Mesenchymal stem cell (in vitro differentiated cells and primary cell): ENCODE measurements around the gene KCTD20.

Experiments
- DNase-seq: peaks from one replicate; pipeline ENCODE4 v3.0.0-alpha.2; 2013
- H2AFZ ChIP-seq: one replicate; pipeline ENCODE4 v1.6.1; 2013; ENCODE audit warnings: low read depth, mild to moderate bottlenecking, control low read depth, inconsistent platforms, low read length, moderate library complexity
- H2AK5ac ChIP-seq: 2 replicates; pipeline ENCODE4 v1.6.1; 2013; ENCODE audit warnings: low read length, moderate library complexity, mild to moderate bottlenecking, inconsistent platforms; ENCODE audit not compliant: severe bottlenecking
- H2BK120ac ChIP-seq: one replicate; pipeline ENCODE4 v1.6.1; 2013; ENCODE audit warnings: low read depth, mild to moderate bottlenecking, inconsistent platforms, low read length, moderate library complexity
- H2BK12ac ChIP-seq, 2 experiments: one replicate each; pipeline ENCODE4 v1.6.1; 2013; ENCODE audit warnings: inconsistent platforms in 2 of 2, low read length in 2 of 2, mild to moderate bottlenecking in 2 of 2, moderate library complexity in 2 of 2, control low read depth in 1 of 2
- H2BK15ac ChIP-seq: one replicate; pipeline ENCODE4 v1.6.1; 2013; ENCODE audit warnings: mild to moderate bottlenecking, low read depth, inconsistent platforms; ENCODE audit not compliant: poor library complexity, severe bottlenecking
- H2BK5ac ChIP-seq: 2 replicates; pipeline ENCODE4 v1.6.1; 2013; ENCODE audit warnings: low read depth, mild to moderate bottlenecking, low read length, control low read depth, inconsistent platforms; ENCODE audit not compliant: poor library complexity, severe bottlenecking
- H3K14ac ChIP-seq, 2 experiments: one replicate each; pipeline ENCODE4 v1.6.1; 2013; ENCODE audit warnings: inconsistent platforms in 2 of 2, low read length in 2 of 2, control low read depth in 1 of 2, mild to moderate bottlenecking in 1 of 2, moderate library complexity in 1 of 2
- H3K18ac ChIP-seq, 2 experiments: one replicate each; pipeline ENCODE4 v1.6.1; 2013; ENCODE audit warnings: inconsistent platforms in 2 of 2, low read length in 2 of 2, control low read depth in 1 of 2, low read depth in 1 of 2, mild to moderate bottlenecking in 1 of 2
- H3K23ac ChIP-seq, 2 experiments: one replicate each; pipeline ENCODE4 v1.6.1; 2013; ENCODE audit warnings: inconsistent platforms in 2 of 2, low read length in 2 of 2, mild to moderate bottlenecking in 2 of 2, moderate library complexity in 2 of 2, control low read depth in 1 of 2
- H3K27ac ChIP-seq: 2 replicates; pipeline ENCODE4 v1.5.1; 2013; ENCODE audit warnings: mild to moderate bottlenecking, moderate library complexity, low read length, control low read depth, inconsistent platforms; ENCODE audit not compliant: poor library complexity, severe bottlenecking
- H3K27me3 ChIP-seq, 2 experiments: 2 replicates each; pipeline versions ENCODE4 v1.6.1 to v1.7.0; 2013; ENCODE audit warnings: low read length in 2 of 2, mild to moderate bottlenecking in 2 of 2, moderate library complexity in 2 of 2, control low read depth in 1 of 2, inconsistent platforms in 1 of 2; ENCODE audit not compliant: control insufficient read depth in 1 of 2, insufficient read depth in 1 of 2
- H3K36me3 ChIP-seq, 2 experiments: 2 replicates each; pipeline versions ENCODE4 v1.6.1 to v1.7.0; 2013; ENCODE audit warnings: low read length in 2 of 2, control low read depth in 1 of 2, inconsistent platforms in 1 of 2, low read depth in 1 of 2, mild to moderate bottlenecking in 1 of 2; ENCODE audit not compliant: insufficient read depth in 2 of 2, control insufficient read depth in 1 of 2
- H3K4ac ChIP-seq, 2 experiments: one replicate each; pipeline ENCODE4 v1.6.1; 2013; ENCODE audit warnings: inconsistent platforms in 2 of 2, low read length in 2 of 2, mild to moderate bottlenecking in 2 of 2, moderate library complexity in 2 of 2, control low read depth in 1 of 2, low read depth in 1 of 2
- H3K4me1 ChIP-seq: 2 replicates; pipeline ENCODE4 v1.6.1; 2013; ENCODE audit warnings: low read depth, low read length, control low read depth; ENCODE audit not compliant: control insufficient read depth, insufficient read depth
- H3K4me2 ChIP-seq: 2 replicates; pipeline ENCODE4 v1.6.1; 2013; ENCODE audit warnings: low read length, mild to moderate bottlenecking, inconsistent platforms; ENCODE audit not compliant: poor library complexity, severe bottlenecking
- H3K4me3 ChIP-seq, 2 experiments: 2 replicates each; pipeline versions ENCODE4 v1.5.1 to v1.7.0; 2013; ENCODE audit warnings: low read length in 2 of 2, mild to moderate bottlenecking in 2 of 2, control low read depth in 1 of 2, low read depth in 1 of 2; ENCODE audit not compliant: insufficient read depth in 1 of 2
- H3K79me1 ChIP-seq: replicated peaks from 2 replicates; pipeline ENCODE4 v1.6.1; 2013; ENCODE audit warnings: mild to moderate bottlenecking, control low read depth, low read length, inconsistent platforms; ENCODE audit not compliant: poor library complexity, severe bottlenecking
- H3K9ac ChIP-seq: 2 replicates; pipeline ENCODE4 v1.7.0; 2013; ENCODE audit warnings: mild to moderate bottlenecking, low read length, moderate library complexity
- H3K9me3 ChIP-seq: 2 replicates; pipeline ENCODE4 v1.7.0; 2013; ENCODE audit warnings: mild to moderate bottlenecking, low read length; ENCODE audit not compliant: control insufficient read depth
- H4K8ac ChIP-seq: one replicate; pipeline ENCODE4 v1.6.1; 2013; ENCODE audit warnings: inconsistent platforms, mild to moderate bottlenecking, low read length, moderate library complexity
- H4K91ac ChIP-seq: one replicate; pipeline ENCODE4 v1.6.1; 2013; ENCODE audit warnings: mild to moderate bottlenecking, low read length, inconsistent platforms
- WGBS: methylation state at CpG from one replicate; pipeline ENCODE4 v1.1.7; 2013; ENCODE audit warnings: mixed read lengths; 5-methylcytosine and 5-hydroxymethylcytosine counted together

The KCTD20 gene

DNA sequence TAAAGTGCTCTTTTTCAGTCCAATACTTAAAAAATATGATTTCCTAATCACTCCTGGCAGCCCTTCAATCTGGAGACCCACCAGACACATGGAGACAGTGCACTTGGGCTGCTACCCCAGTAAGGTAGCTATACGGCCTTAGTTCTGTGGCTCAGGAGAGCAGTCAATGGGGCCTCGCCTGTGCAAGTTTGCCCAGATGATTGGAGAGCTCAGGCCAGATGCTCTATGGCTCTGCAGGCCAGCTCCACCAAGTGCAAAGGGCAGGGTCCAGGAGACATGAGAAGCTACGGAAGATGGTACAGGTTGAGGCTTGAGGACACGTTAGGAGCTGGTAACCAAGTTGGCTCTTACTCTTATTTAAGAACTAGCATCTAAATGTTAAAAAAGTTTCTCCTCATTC is 73.8 kb downstream of the KCTD20 start:
- Histone ChIP-seq H2BK15ac (no peak overlapping the region), H3K4ac (no peak overlapping the region), H3K27me3 (no peaks in the 10 kb centered on the region), H3K9me3 (no peaks in the 10 kb centered on the region), H3K18ac (no peak overlapping the region), H3K14ac (no peak overlapping the region), H2AFZ (no peak overlapping the region), H3K9ac (no peak overlapping the region), H2BK12ac (no peak overlapping the region), H3K36me3 (peaks cover 12 to 89% of the 10 kb centered on the region in 2 experiments), H2BK5ac (no peak overlapping the region), H4K8ac (no peak overlapping the region), H4K91ac (no peak overlapping the region), H2BK120ac (no peak overlapping the region), H2AK5ac (no peak overlapping the region), H3K4me3 (no peak overlapping the region), H3K4me1 (peaks cover 2% of the 10 kb centered on the region), H3K4me2 (no peak overlapping the region), H3K27ac (no peak overlapping the region), H3K79me1 (peaks cover 15% of the 10 kb centered on the region), H3K23ac (no peak overlapping the region)
- DNase-seq, result no peak
- 99% methylated on average over 3 of the region's 4 CpGs for WGBS

DNA sequence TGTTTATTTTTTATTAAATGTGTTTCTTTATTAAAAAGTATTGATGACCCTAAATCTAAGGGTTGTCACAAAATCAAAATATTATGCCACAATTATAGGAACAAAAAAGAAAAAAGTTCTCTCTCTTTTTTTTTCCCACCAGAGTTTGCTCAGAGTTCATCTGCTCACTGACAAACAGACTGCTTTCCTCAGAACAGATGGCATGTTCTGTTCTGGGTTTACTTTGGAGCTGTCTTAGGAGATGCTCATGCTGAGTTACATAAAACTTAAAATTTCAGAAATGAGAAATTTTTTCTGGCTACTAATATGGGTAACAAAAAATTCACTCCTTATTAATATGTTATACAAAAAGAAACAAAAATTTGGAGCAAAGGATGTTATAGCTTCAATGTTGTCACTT is 74.2 kb downstream of the KCTD20 start:
- Histone ChIP-seq H3K9me3 (no peaks in the 10 kb centered on the region), H3K27me3 (no peaks in the 10 kb centered on the region), H3K4me3 (no peak overlapping the region), H3K36me3 (peaks cover 13 to 89% of the 10 kb centered on the region in 2 experiments), H4K8ac (no peak overlapping the region), H4K91ac (no peak overlapping the region), H2BK12ac (no peak overlapping the region), H2BK15ac (no peak overlapping the region), H2BK120ac (no peak overlapping the region), H3K4me1 (peaks cover 2% of the 10 kb centered on the region), H3K9ac (no peak overlapping the region), H2AFZ (no peak overlapping the region), H2AK5ac (no peak overlapping the region), H3K4me2 (no peak overlapping the region), H3K23ac (no peak overlapping the region), H3K79me1 (peaks cover 15% of the 10 kb centered on the region), H3K4ac (no peak overlapping the region), H3K14ac (no peak overlapping the region), H2BK5ac (no peak overlapping the region), H3K18ac (no peak overlapping the region), H3K27ac (no peak overlapping the region)
- no peak for DNase-seq

DNA sequence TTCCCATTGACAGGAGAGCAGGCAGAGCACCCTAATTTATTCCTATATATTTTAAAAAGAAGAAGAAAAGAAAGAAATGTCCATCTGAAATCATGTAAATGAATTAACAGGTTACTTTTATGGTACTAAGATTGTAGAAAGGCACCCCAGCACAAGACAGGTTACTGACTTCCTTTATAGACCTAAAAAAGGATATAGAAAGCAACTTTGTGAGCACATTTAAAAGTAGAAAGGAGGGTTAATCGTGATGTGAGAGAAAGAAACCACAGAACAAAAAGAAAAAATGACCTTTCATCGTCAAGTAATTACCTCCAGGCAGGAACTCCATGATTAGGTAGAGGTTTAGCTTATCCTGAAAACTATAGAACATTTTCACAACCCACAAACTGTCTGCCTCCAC is 74.6 kb downstream of the KCTD20 start:
- H3K14ac ChIP-seq, result no peak overlapping the region
- no peak overlapping the region for H3K23ac ChIP-seq
- no peak overlapping the region for H3K9ac ChIP-seq
- no peak for DNase-seq
- no peak overlapping the region for H2AFZ ChIP-seq
- H4K8ac ChIP-seq, result no peak overlapping the region
- no CpG with 5 or more reads among the region's 2 CpGs for WGBS
- no peak overlapping the region for H3K4ac ChIP-seq
- no peak overlapping the region for H3K27ac ChIP-seq
- H4K91ac ChIP-seq, result no peak overlapping the region
- no peak overlapping the region for H2BK5ac ChIP-seq
- H2BK12ac ChIP-seq, result no peak overlapping the region
- H3K27me3 ChIP-seq, result no peaks in the 10 kb centered on the region
- no peak overlapping the region for H3K18ac ChIP-seq
- H2BK15ac ChIP-seq, result no peak overlapping the region
- H3K4me1 ChIP-seq, result peaks cover 2% of the 10 kb centered on the region
- no peaks in the 10 kb centered on the region for H3K9me3 ChIP-seq
- H3K36me3 ChIP-seq, result peaks cover 16 to 90% of the 10 kb centered on the region in 2 experiments
- no peak overlapping the region for H2AK5ac ChIP-seq
- no peak overlapping the region for H3K4me3 ChIP-seq
- H2BK120ac ChIP-seq, result no peak overlapping the region
- peaks cover 17% of the 10 kb centered on the region for H3K79me1 ChIP-seq
- no peak overlapping the region for H3K4me2 ChIP-seq

DNA sequence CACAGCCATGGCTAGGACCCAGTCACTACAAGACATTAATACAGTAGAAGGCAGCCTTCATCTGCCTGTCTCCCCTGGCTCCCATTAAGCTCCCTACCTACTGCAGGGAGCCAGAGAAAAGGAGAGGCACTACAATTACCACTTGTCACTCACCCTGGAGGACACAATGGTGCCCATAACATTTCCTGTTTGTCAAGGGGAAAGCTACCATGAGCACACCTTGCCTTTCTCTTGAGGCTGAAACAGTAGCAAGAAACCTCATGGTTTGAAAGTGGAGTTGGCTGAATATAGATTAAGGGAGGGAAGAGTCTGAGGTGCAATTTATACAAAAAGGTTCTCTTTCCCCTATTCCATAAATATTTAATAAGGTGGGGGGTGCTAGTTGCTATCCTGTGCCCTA is 76.6 kb downstream of the KCTD20 start:
- Histone ChIP-seq H3K9ac (no peak overlapping the region), H3K9me3 (no peaks in the 10 kb centered on the region), H2BK12ac (no peak overlapping the region), H3K79me1 (peaks cover 23% of the 10 kb centered on the region), H3K14ac (no peak overlapping the region), H3K4me1 (peaks cover 2% of the 10 kb centered on the region), H2AK5ac (no peak overlapping the region), H3K23ac (no peak overlapping the region), H3K27ac (no peak overlapping the region), H2BK5ac (no peak overlapping the region), H3K4ac (no peak overlapping the region), H3K18ac (no peak overlapping the region), H2BK15ac (no peak overlapping the region), H2AFZ (no peak overlapping the region), H3K36me3 (peaks cover 14 to 92% of the 10 kb centered on the region in 2 experiments), H2BK120ac (no peak overlapping the region), H3K27me3 (no peaks in the 10 kb centered on the region), H4K91ac (no peak overlapping the region), H3K4me2 (no peak overlapping the region), H4K8ac (no peak overlapping the region), H3K4me3 (no peak overlapping the region)
- DNase-seq, result no peak
